ENCODE results near the gene NHLH2. TPM values are rescaled to one million over a fixed set of nuclear protein-coding genes. Genes with fewer than 3 reads are reported as not detected.

The NHLH2 gene
- total RNA-seq, 1 donor from 2014 or later: not detected

DNA sequence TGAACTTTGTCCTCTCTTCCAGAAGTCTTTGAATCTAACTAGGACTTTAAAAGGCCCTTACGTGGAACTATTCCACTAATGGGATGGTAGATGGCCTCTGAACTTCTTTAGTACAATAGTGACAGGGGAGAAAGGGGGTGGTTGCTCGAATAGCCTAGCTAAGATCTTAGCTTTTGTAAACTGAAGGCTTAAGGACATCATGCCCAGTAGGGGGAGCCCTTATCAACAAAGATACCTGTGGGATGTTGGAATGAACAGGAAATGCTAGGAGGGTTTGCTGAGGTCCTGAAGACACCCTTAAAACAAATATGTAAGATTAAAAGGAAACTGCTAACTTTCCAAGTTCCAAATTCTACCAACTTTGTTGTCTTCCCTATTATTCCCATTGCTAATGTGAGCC is 33.2 kb downstream of the NHLH2 start:
- Mint-ChIP-seq H3K9me3 (ENCODE audit: low read depth) (peaks cover 3% of the 10 kb centered on the region), H3K4me1 (ENCODE audit: low read depth) (no peaks in the 10 kb centered on the region), H3K27ac (ENCODE audit: unreplicated experiment) (no peak overlapping the region), H3K4me3 (ENCODE audit: unreplicated experiment) (no peak overlapping the region), H3K36me3 (ENCODE audit: low read depth) (peaks cover 1% of the 10 kb centered on the region), H3K27me3 (ENCODE audit: low read depth) (peaks cover 42% of the 10 kb centered on the region)
- peak; percentile 90 for TF ChIP-seq CTCF (IDR thresholded peaks at IDR 0.05)
- DNase-seq (ENCODE audit: low spot score): no peak

GRCh38 chr1:115805597-115805996 is 35.3 kb downstream of the NHLH2 start:
- TF ChIP-seq CTCF (IDR thresholded peaks at IDR 0.05): no peak
- DNase-seq (ENCODE audit: low spot score): no peak
- Mint-ChIP-seq H3K4me1 (ENCODE audit: low read depth) (no peaks in the 10 kb centered on the region), H3K4me3 (ENCODE audit: unreplicated experiment) (no peak overlapping the region), H3K36me3 (ENCODE audit: low read depth) (peaks cover 1% of the 10 kb centered on the region), H3K27ac (ENCODE audit: unreplicated experiment) (no peak overlapping the region), H3K27me3 (ENCODE audit: low read depth) (peaks cover 42% of the 10 kb centered on the region), H3K9me3 (ENCODE audit: low read depth) (peaks cover 3% of the 10 kb centered on the region)

GRCh38 chr1:115802416-115802815 is 38.5 kb downstream of the NHLH2 start:
- DNase-seq (ENCODE audit: low spot score): no peak
- no peak overlapping the region for H3K27ac Mint-ChIP-seq (ENCODE audit: unreplicated experiment)
- no peak for TF ChIP-seq CTCF (IDR thresholded peaks at IDR 0.05)
- no peaks in the 10 kb centered on the region for H3K4me1 Mint-ChIP-seq (ENCODE audit: low read depth)
- H3K9me3 Mint-ChIP-seq (ENCODE audit: low read depth): peaks cover 3% of the 10 kb centered on the region
- peaks cover 1% of the 10 kb centered on the region for H3K36me3 Mint-ChIP-seq (ENCODE audit: low read depth)
- peaks cover 51% of the 10 kb centered on the region for H3K27me3 Mint-ChIP-seq (ENCODE audit: low read depth)
- H3K4me3 Mint-ChIP-seq (ENCODE audit: unreplicated experiment): no peak overlapping the region

DNA sequence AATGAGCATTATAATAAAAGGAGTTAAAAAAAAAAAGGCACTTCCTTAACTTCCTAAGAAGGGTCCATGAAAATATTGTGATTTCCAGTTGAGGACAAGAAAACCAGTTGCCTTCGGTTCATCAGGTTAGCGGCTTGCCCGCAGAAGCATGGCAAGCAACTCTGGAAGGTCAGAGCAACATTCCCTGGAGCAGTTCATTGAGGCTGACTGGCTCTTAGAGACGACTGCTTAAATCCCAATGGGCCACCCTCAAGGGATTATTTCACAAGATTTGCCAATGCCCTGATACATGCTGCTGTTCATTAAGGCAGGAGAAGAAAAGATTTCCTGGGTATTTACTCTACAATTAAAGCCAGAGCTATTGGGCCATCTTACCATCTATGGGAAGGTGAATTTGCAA is 43.4 kb downstream of the NHLH2 start:
- H3K36me3 Mint-ChIP-seq (ENCODE audit: low read depth): no peaks in the 10 kb centered on the region
- DNase-seq (ENCODE audit: low spot score): no peak
- no peak for TF ChIP-seq CTCF (IDR thresholded peaks at IDR 0.05)
- no peak overlapping the region for H3K27ac Mint-ChIP-seq (ENCODE audit: unreplicated experiment)
- H3K27me3 Mint-ChIP-seq (ENCODE audit: low read depth): peaks cover 59% of the 10 kb centered on the region
- no peaks in the 10 kb centered on the region for H3K9me3 Mint-ChIP-seq (ENCODE audit: low read depth)
- H3K4me1 Mint-ChIP-seq (ENCODE audit: low read depth): no peaks in the 10 kb centered on the region
- no peak overlapping the region for H3K4me3 Mint-ChIP-seq (ENCODE audit: unreplicated experiment)

- no peak for DNase-seq (ENCODE audit: low spot score)
- Mint-ChIP-seq H3K4me3 (ENCODE audit: unreplicated experiment) (no peak overlapping the region), H3K9me3 (ENCODE audit: low read depth) (no peaks in the 10 kb centered on the region), H3K4me1 (ENCODE audit: low read depth) (no peaks in the 10 kb centered on the region), H3K27me3 (ENCODE audit: low read depth) (peaks cover 60% of the 10 kb centered on the region), H3K27ac (ENCODE audit: unreplicated experiment) (no peak overlapping the region), H3K36me3 (ENCODE audit: low read depth) (no peaks in the 10 kb centered on the region)
- no peak for TF ChIP-seq CTCF (IDR thresholded peaks at IDR 0.05)
Measured at GRCh38 chr1:115796897-115797296, 44.0 kb downstream of the NHLH2 start.
